PC-9 (cell line): ENCODE results near the gene DCLK2.

Experiments
- EZH2 ChIP-seq: fragments of 200-600 bp; sonication (generic); IDR thresholded peaks from 2 replicates; pipeline ENCODE4 v1.8.0; 2017; ENCODE audit warnings: antibody characterized with exemption, low read depth
- TF ChIP-seq, protein P1 (sequence below): fragments of 200-600 bp; sonication (generic); conservative IDR thresholded peaks from 2 replicates; pipeline ENCODE4 v1.6.1; 2017; ENCODE audit warnings: mixed run types, antibody characterized with exemption, mild to moderate bottlenecking, moderate library complexity

DNA sequence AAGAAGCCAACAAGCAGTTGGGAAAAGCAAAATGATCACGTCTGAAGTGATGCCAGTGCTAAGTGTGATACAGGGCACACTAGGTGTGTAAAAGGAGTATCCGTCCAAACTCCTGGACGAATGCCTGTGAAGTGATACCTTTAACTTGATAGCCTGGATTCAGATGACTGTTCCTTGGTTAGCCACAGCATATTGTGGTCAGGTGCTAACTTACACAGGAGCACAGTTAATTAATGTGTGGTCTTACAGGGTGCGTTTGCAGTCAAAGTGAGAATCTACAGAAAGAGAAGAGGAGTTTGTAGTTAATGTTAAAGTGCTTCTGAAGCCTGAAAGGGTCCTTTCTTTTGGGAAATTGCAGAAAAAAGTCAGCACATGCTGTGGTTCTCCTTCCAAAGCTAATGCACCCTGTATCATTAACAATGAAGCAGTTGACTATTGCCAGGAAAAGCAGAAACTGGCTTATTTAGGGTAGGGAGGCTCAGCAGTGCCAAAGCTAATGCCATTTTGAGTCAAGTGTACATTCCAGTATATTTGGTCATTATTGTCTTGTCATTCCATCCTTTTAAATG, 61.1 kb downstream of the DCLK2 start:
- TF ChIP-seq, protein P1, sequence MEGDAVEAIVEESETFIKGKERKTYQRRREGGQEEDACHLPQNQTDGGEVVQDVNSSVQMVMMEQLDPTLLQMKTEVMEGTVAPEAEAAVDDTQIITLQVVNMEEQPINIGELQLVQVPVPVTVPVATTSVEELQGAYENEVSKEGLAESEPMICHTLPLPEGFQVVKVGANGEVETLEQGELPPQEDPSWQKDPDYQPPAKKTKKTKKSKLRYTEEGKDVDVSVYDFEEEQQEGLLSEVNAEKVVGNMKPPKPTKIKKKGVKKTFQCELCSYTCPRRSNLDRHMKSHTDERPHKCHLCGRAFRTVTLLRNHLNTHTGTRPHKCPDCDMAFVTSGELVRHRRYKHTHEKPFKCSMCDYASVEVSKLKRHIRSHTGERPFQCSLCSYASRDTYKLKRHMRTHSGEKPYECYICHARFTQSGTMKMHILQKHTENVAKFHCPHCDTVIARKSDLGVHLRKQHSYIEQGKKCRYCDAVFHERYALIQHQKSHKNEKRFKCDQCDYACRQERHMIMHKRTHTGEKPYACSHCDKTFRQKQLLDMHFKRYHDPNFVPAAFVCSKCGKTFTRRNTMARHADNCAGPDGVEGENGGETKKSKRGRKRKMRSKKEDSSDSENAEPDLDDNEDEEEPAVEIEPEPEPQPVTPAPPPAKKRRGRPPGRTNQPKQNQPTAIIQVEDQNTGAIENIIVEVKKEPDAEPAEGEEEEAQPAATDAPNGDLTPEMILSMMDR: no peak
- TF ChIP-seq EZH2: no peak
